Upper lobe of right lung (tissue), 1 donor: ENCODE data around the gene BRIX1. TPM values are rescaled to one million over a fixed set of nuclear protein-coding genes. Genes with fewer than 3 reads are reported as not detected.
A peak's percentile ranks its signal among the peaks of the same experiment; 100 is the strongest.

Experiments
- ATAC-seq: fragments of 200-7000 bp; cut with Tn5 transposase; one replicate; pipeline ENCODE4 v1.9.1; 2020; ENCODE audit warnings: mild to moderate bottlenecking, moderate library complexity
- DNase-seq: peaks from one replicate; pipeline ENCODE4 v3.0.0-alpha.2; 2020
- H3K27ac ChIP-seq: fragments of 200-600 bp; one replicate; pipeline ENCODE4 v1.8.0; 2022
- H3K27me3 ChIP-seq: fragments of 200-600 bp; one replicate; pipeline ENCODE4 v1.8.0; 2022; ENCODE audit warnings: mild to moderate bottlenecking
- H3K36me3 ChIP-seq: fragments of 200-600 bp; one replicate; pipeline ENCODE4 v1.8.0; 2022
- H3K4me1 ChIP-seq: fragments of 200-600 bp; one replicate; pipeline ENCODE4 v1.8.0; 2022
- H3K4me3 ChIP-seq: fragments of 200-600 bp; one replicate; pipeline ENCODE4 v1.8.0; 2022; ENCODE audit warnings: mild to moderate bottlenecking
- H3K9me3 ChIP-seq: fragments of 200-600 bp; one replicate; pipeline ENCODE4 v1.8.0; 2022
- CTCF ChIP-seq: fragments of 200-600 bp; IDR thresholded peaks from one replicate; pipeline ENCODE4 v1.8.0; 2022; ENCODE audit warnings: antibody characterized with exemption
- intact Hi-C: fragments of 100-400 bp; cut with DNase I; formaldehyde crosslinking; loops from one replicate; pipeline ENCODE4 v1.11.0; 2022
- total RNA-seq: library from RNA; stranded (reverse); fragmentation: NEBNext Ultra II Directional; extraction: Animal tissue kit (Norgen Biotek cat#: 25700); gene quantifications from one replicate; pipeline ENCODE4 v1.2.1, GENCODE V29; 2021
- donor health status: DM: no; HTN: yes; CAD: no; lungs with severe emphysema.

The BRIX1 gene
- total RNA-seq, 1 donor from 2014 or later = 19.8 TPM

- intact Hi-C loops = no loop called here
- ATAC-seq (no peak), DNase-seq (no peak)
- H3K36me3 ChIP-seq = no peaks in the 10 kb centered on the region
- no peaks in the 10 kb centered on the region for H3K9me3 ChIP-seq
- H3K4me1 ChIP-seq = no peaks in the 10 kb centered on the region
- no peaks in the 10 kb centered on the region for H3K27me3 ChIP-seq
- H3K4me3 ChIP-seq = no peak overlapping the region
- no peak for TF ChIP-seq CTCF
- no peak overlapping the region for H3K27ac ChIP-seq
These were observed 45.1 kb upstream of the BRIX1 start for GRCh38 chr5:34870382-34870781.

GRCh38 chr5:34876275-34876674 is 39.2 kb upstream of the BRIX1 start:
- no peak for ATAC-seq
- no peak for DNase-seq

GRCh38 chr5:34881246-34881645 is 34.3 kb upstream of the BRIX1 start:
- no peak for DNase-seq
- intact Hi-C loops = no loop called here
- Histone ChIP-seq H3K4me3 (no peak overlapping the region), H3K9me3 (no peaks in the 10 kb centered on the region), H3K36me3 (no peaks in the 10 kb centered on the region), H3K27me3 (no peaks in the 10 kb centered on the region), H3K4me1 (no peaks in the 10 kb centered on the region), H3K27ac (no peak overlapping the region)
- no peak for TF ChIP-seq CTCF
- no peak for ATAC-seq

More at GRCh38 chr5:34876275-34876674, 39.2 kb upstream of the BRIX1 start:
- Histone ChIP-seq H3K4me3 (no peak overlapping the region), H3K9me3 (no peaks in the 10 kb centered on the region), H3K27ac (no peak overlapping the region), H3K36me3 (no peaks in the 10 kb centered on the region), H3K4me1 (no peaks in the 10 kb centered on the region), H3K27me3 (no peaks in the 10 kb centered on the region)
- no peak for TF ChIP-seq CTCF
- intact Hi-C loops = no loop called here

GRCh38 chr5:34886392-34887119 is 29.0 kb upstream of the BRIX1 start:
- no peaks in the 10 kb centered on the region for H3K9me3 ChIP-seq
- H3K27me3 ChIP-seq = no peaks in the 10 kb centered on the region
- TF ChIP-seq CTCF = no peak
- no peak for DNase-seq
- H3K36me3 ChIP-seq = no peaks in the 10 kb centered on the region
- no peak overlapping the region for H3K4me3 ChIP-seq
- intact Hi-C loops = no loop called here
- no peaks in the 10 kb centered on the region for H3K4me1 ChIP-seq
- peak; percentile 53 for ATAC-seq
- no peak overlapping the region for H3K27ac ChIP-seq

- H3K36me3 ChIP-seq = no peaks in the 10 kb centered on the region
- no peak overlapping the region for H3K27ac ChIP-seq
- TF ChIP-seq CTCF = no peak
- intact Hi-C loops = no loop called here
- no peaks in the 10 kb centered on the region for H3K9me3 ChIP-seq
- no peaks in the 10 kb centered on the region for H3K4me1 ChIP-seq
- H3K4me3 ChIP-seq = no peak overlapping the region
- no peak for ATAC-seq
- H3K27me3 ChIP-seq = no peaks in the 10 kb centered on the region
- DNase-seq = no peak
These were observed 26.1 kb upstream of the BRIX1 start for GRCh38 chr5:34889394-34889793.
